ENCODE measurements around the gene OR51I2. TPM values are rescaled to one million over a fixed set of nuclear protein-coding genes. Genes with fewer than 3 reads are reported as not detected.

OR51I2 gene
- total RNA-seq, 1 donor: not detected

GRCh38 chr11:5460983-5461621, 12.0 kb downstream of the OR51I2 start:
- Histone ChIP-seq H3K27ac (ENCODE audit: low read depth, low read length) (no peak overlapping the region), H3K4me1 (ENCODE audit: insufficient read depth, low read length) (no peaks in the 10 kb centered on the region), H3K4me3 (ENCODE audit: insufficient read depth, low read length) (no peak overlapping the region), H3K79me2 (ENCODE audit: insufficient read depth, low read length) (no peaks in the 10 kb centered on the region), H3K4me2 (ENCODE audit: insufficient read depth, low read length) (no peak overlapping the region), H3K36me3 (ENCODE audit: insufficient read depth, low read length) (no peaks in the 10 kb centered on the region), H4K20me1 (ENCODE audit: insufficient read depth, low read length) (no peaks in the 10 kb centered on the region), H2AFZ (ENCODE audit: low read length) (no peak overlapping the region), H3K27me3 (ENCODE audit: insufficient read depth, low read length) (no peaks in the 10 kb centered on the region), H3K9me3 (ENCODE audit: low read depth, low read length) (no peaks in the 10 kb centered on the region)
- no peak for DNase-seq (ENCODE audit: insufficient read length, low spot score, missing footprints)
- TF ChIP-seq CTCF (IDR thresholded peaks at IDR 0.05; ENCODE audit: extremely low read depth, low read depth, low read length): no peak

- H3K27me3 ChIP-seq (ENCODE audit: insufficient read depth, low read length): no peaks in the 10 kb centered on the region
- H3K9me3 ChIP-seq (ENCODE audit: low read depth, low read length): no peaks in the 10 kb centered on the region
- no peak overlapping the region for H3K4me2 ChIP-seq (ENCODE audit: insufficient read depth, low read length)
- no peak for DNase-seq (ENCODE audit: insufficient read length, low spot score, missing footprints)
- no peaks in the 10 kb centered on the region for H4K20me1 ChIP-seq (ENCODE audit: insufficient read depth, low read length)
- H3K4me3 ChIP-seq (ENCODE audit: insufficient read depth, low read length): no peak overlapping the region
- no peak for TF ChIP-seq CTCF (IDR thresholded peaks at IDR 0.05; ENCODE audit: extremely low read depth, low read depth, low read length)
- no peaks in the 10 kb centered on the region for H3K79me2 ChIP-seq (ENCODE audit: insufficient read depth, low read length)
- no peak overlapping the region for H2AFZ ChIP-seq (ENCODE audit: low read length)
- no peaks in the 10 kb centered on the region for H3K36me3 ChIP-seq (ENCODE audit: insufficient read depth, low read length)
- no peaks in the 10 kb centered on the region for H3K4me1 ChIP-seq (ENCODE audit: insufficient read depth, low read length)
- H3K27ac ChIP-seq (ENCODE audit: low read depth, low read length): no peak overlapping the region
Measured at GRCh38 chr11:5467527-5467926, 18.4 kb downstream of the OR51I2 start.

- H3K36me3 ChIP-seq (ENCODE audit: insufficient read depth, low read length): no peaks in the 10 kb centered on the region
- H3K27me3 ChIP-seq (ENCODE audit: insufficient read depth, low read length): no peaks in the 10 kb centered on the region
- TF ChIP-seq CTCF (IDR thresholded peaks at IDR 0.05; ENCODE audit: extremely low read depth, low read depth, low read length): no peak
- H3K79me2 ChIP-seq (ENCODE audit: insufficient read depth, low read length): no peaks in the 10 kb centered on the region
- no peak overlapping the region for H3K4me2 ChIP-seq (ENCODE audit: insufficient read depth, low read length)
- no peak overlapping the region for H2AFZ ChIP-seq (ENCODE audit: low read length)
- no peaks in the 10 kb centered on the region for H3K9me3 ChIP-seq (ENCODE audit: low read depth, low read length)
- H3K4me1 ChIP-seq (ENCODE audit: insufficient read depth, low read length): no peaks in the 10 kb centered on the region
- no peak for DNase-seq (ENCODE audit: insufficient read length, low spot score, missing footprints)
- no peak overlapping the region for H3K4me3 ChIP-seq (ENCODE audit: insufficient read depth, low read length)
- no peak overlapping the region for H3K27ac ChIP-seq (ENCODE audit: low read depth, low read length)
- H4K20me1 ChIP-seq (ENCODE audit: insufficient read depth, low read length): no peaks in the 10 kb centered on the region
Measured at GRCh38 chr11:5473921-5474320, 24.8 kb downstream of the OR51I2 start.

GRCh38 chr11:5476186-5476819, 27.2 kb downstream of the OR51I2 start:
- Histone ChIP-seq H3K9me3 (ENCODE audit: low read depth, low read length) (no peaks in the 10 kb centered on the region), H3K4me3 (ENCODE audit: insufficient read depth, low read length) (no peak overlapping the region), H2AFZ (ENCODE audit: low read length) (no peak overlapping the region), H3K36me3 (ENCODE audit: insufficient read depth, low read length) (no peaks in the 10 kb centered on the region), H3K27ac (ENCODE audit: low read depth, low read length) (no peak overlapping the region), H4K20me1 (ENCODE audit: insufficient read depth, low read length) (no peaks in the 10 kb centered on the region), H3K4me2 (ENCODE audit: insufficient read depth, low read length) (no peak overlapping the region), H3K27me3 (ENCODE audit: insufficient read depth, low read length) (no peaks in the 10 kb centered on the region), H3K4me1 (ENCODE audit: insufficient read depth, low read length) (no peaks in the 10 kb centered on the region), H3K79me2 (ENCODE audit: insufficient read depth, low read length) (no peaks in the 10 kb centered on the region)
- DNase-seq (ENCODE audit: insufficient read length, low spot score, missing footprints): peak; percentile 88
- peak; percentile 83 for TF ChIP-seq CTCF (IDR thresholded peaks at IDR 0.05; ENCODE audit: extremely low read depth, low read depth, low read length)
